ENCODE measurements around the gene RASGEF1B. TPM values are rescaled to one million over a fixed set of nuclear protein-coding genes. Genes with fewer than 3 reads are reported as not detected.

The RASGEF1B gene
- polyA plus RNA-seq, 6 donors from 2014 or later, result 43.9 to 75.9 (median 50.0) TPM

DNA sequence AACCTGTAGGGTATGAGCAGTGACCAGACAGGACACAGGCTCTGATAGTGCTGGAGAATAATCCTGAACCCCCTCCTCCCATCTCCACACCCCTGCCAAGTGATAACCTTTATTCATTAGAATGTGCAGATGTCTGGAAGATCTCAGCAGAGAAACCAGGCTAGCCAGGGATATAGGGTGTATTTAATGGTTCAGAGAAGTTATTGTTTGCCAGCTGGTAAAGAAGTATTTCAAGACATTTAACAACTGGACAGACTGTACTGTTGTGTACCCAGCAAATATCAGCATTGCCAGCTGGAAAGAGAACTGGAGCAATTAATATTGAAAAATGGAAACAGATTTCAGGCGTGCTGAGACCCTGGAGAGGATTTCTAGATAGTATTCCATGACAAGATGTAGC is 94.5 kb downstream of the RASGEF1B start:
- Mint-ChIP-seq H3K27me3 (peaks cover 0 to 38% (median 14%) of the 10 kb centered on the region in 3 donors), H3K4me3 (no peak overlapping the region), H3K36me3 (no peaks in the 10 kb centered on the region), H3K9me3 (no peaks in the 10 kb centered on the region), H3K4me1 (no peaks in the 10 kb centered on the region), H3K27ac (no peak overlapping the region)
- ATAC-seq (ENCODE audit: low read depth in 2 of 2), result no peak
- no peak for DNase-seq

GRCh38 chr4:81376720-81377119 is 95.0 kb downstream of the RASGEF1B start:
- ATAC-seq (ENCODE audit: low read depth in 2 of 2) (no peak), DNase-seq (no peak)
- Mint-ChIP-seq H3K27ac (no peak overlapping the region), H3K4me3 (no peak overlapping the region), H3K36me3 (no peaks in the 10 kb centered on the region), H3K9me3 (no peaks in the 10 kb centered on the region), H3K27me3 (peaks cover 0 to 37% (median 14%) of the 10 kb centered on the region in 3 donors), H3K4me1 (no peaks in the 10 kb centered on the region)
